NCI-H460 (cell line): Measurements from ENCODE around the gene ADAMTSL4. TPM values are rescaled to one million over a fixed set of nuclear protein-coding genes. Genes with fewer than 3 reads are reported as not detected.
"Not testable (repeated sequence)": the region's sequence is repeated elsewhere in the genome, so short reads cannot be mapped to it uniquely, and the experiment has no call there.

Experiments
- DNase-seq: peaks from one replicate; pipeline ENCODE4 v3.0.0-alpha.2; 2016; ENCODE audit warnings: low read depth; ENCODE audit errors: extremely low read depth
- total RNA-seq: library from RNA; depleted of rRNA; stranded (reverse); fragments of >200 nt; shearing (Covaris generic); gene quantifications from 2 replicates; pipeline ENCODE4 v1.2.3, GENCODE V29; 2014

ADAMTSL4 gene
- total RNA-seq, 1 experiment from 2014 or later: 5.7 TPM

- not testable (repeated sequence) for DNase-seq
Observed at GRCh38 chr1:150565240-150565991, 16.2 kb downstream of the ADAMTSL4 start.

GRCh38 chr1:150566589-150567340 is 17.6 kb downstream of the ADAMTSL4 start:
- DNase-seq: no peak

GRCh38 chr1:150567341-150567716 is 18.1 kb downstream of the ADAMTSL4 start:
- DNase-seq: no peak

GRCh38 chr1:150567717-150568593 is 18.7 kb downstream of the ADAMTSL4 start:
- DNase-seq: no peak

GRCh38 chr1:150568594-150568966 is 19.4 kb downstream of the ADAMTSL4 start:
- DNase-seq: no peak

- no peak for DNase-seq
Observed at GRCh38 chr1:150572918-150573647, 23.9 kb downstream of the ADAMTSL4 start.

- DNase-seq: not testable (repeated sequence)
Observed at GRCh38 chr1:150573648-150574071, 24.5 kb downstream of the ADAMTSL4 start.

- no peak for DNase-seq
Observed at GRCh38 chr1:150574260-150575071, 25.3 kb downstream of the ADAMTSL4 start.

- no peak for DNase-seq
Observed at GRCh38 chr1:150575072-150575489, 25.9 kb downstream of the ADAMTSL4 start.

GRCh38 chr1:150575518-150576366 is 26.5 kb downstream of the ADAMTSL4 start:
- DNase-seq: no peak

GRCh38 chr1:150576367-150576711 is 27.1 kb downstream of the ADAMTSL4 start:
- DNase-seq: no peak

- DNase-seq: no peak
Observed at GRCh38 chr1:150576794-150577556, 27.8 kb downstream of the ADAMTSL4 start.

GRCh38 chr1:150577557-150578271 is 28.5 kb downstream of the ADAMTSL4 start:
- DNase-seq: no peak

- DNase-seq: peak; percentile 86
Observed at GRCh38 chr1:150578272-150579109, 29.3 kb downstream of the ADAMTSL4 start.

- peak; percentile 99 for DNase-seq
Observed at GRCh38 chr1:150579110-150579944, 30.1 kb downstream of the ADAMTSL4 start, which contains the start of gene MCL1. Gene MCL1 (minus strand): TSS chr1:150579610. CDS start chr1:150579530, 80 bp downstream.
